ENCODE data around the gene RBM34.

The RBM34 gene

GRCh38 chr1:235152235-235152634 is 8.8 kb downstream of the RBM34 start:
- DNase-seq (ENCODE audit: low spot score): no peak

- DNase-seq (ENCODE audit: low spot score): no peak
Observed at GRCh38 chr1:235151033-235151432, 10.0 kb downstream of the RBM34 start.

GRCh38 chr1:235149824-235150223 is 11.2 kb downstream of the RBM34 start:
- DNase-seq (ENCODE audit: low spot score): no peak

- no peak for DNase-seq (ENCODE audit: low spot score)
Observed at GRCh38 chr1:235147269-235147668, 13.8 kb downstream of the RBM34 start.

- DNase-seq (ENCODE audit: low spot score): no peak
Observed at GRCh38 chr1:235145639-235146038, 15.4 kb downstream of the RBM34 start.

GRCh38 chr1:235142991-235143390 is 18.1 kb downstream of the RBM34 start:
- DNase-seq (ENCODE audit: low spot score): no peak

- DNase-seq (ENCODE audit: low spot score): no peak
Observed at GRCh38 chr1:235139315-235139714, 21.7 kb downstream of the RBM34 start.

GRCh38 chr1:235138821-235139220 is 22.2 kb downstream of the RBM34 start:
- no peak for DNase-seq (ENCODE audit: low spot score)

GRCh38 chr1:235136111-235136510 is 24.9 kb downstream of the RBM34 start:
- DNase-seq (ENCODE audit: low spot score): no peak

- no peak for DNase-seq (ENCODE audit: low spot score)
Observed at GRCh38 chr1:235134171-235134570, 26.9 kb downstream of the RBM34 start.

- no peak for DNase-seq (ENCODE audit: low spot score)
Observed at GRCh38 chr1:235133086-235133485, 28.0 kb downstream of the RBM34 start.

GRCh38 chr1:235131961-235132360 is 29.1 kb downstream of the RBM34 start:
- no peak for DNase-seq (ENCODE audit: low spot score)

GRCh38 chr1:235130766-235131270 is 30.2 kb downstream of the RBM34 start:
- no peak for DNase-seq (ENCODE audit: low spot score)

- no peak for DNase-seq (ENCODE audit: low spot score)
Observed at GRCh38 chr1:235129774-235130570, 31.1 kb downstream of the RBM34 start.

GRCh38 chr1:235128456-235129328 is 32.4 kb downstream of the RBM34 start, which contains the start of gene TOMM20:
TSS of gene TOMM20 (minus strand) at chr1:235128837. CDS start at chr1:235128715, 122 bp downstream.
- peak; percentile 98 for DNase-seq (ENCODE audit: low spot score)

- peak; percentile 22 for DNase-seq (ENCODE audit: low spot score)
Observed at GRCh38 chr1:235127732-235128455, 33.2 kb downstream of the RBM34 start.

- DNase-seq (ENCODE audit: low spot score): no peak
Observed at GRCh38 chr1:235127203-235127602, 33.8 kb downstream of the RBM34 start.

- no peak for DNase-seq (ENCODE audit: low spot score)
Observed at GRCh38 chr1:235124665-235125064, 36.4 kb downstream of the RBM34 start.

- no peak for DNase-seq (ENCODE audit: low spot score)
Observed at GRCh38 chr1:235124111-235124510, 36.9 kb downstream of the RBM34 start.

- DNase-seq (ENCODE audit: low spot score): no peak
Observed at GRCh38 chr1:235122348-235122747, 38.7 kb downstream of the RBM34 start.

- DNase-seq (ENCODE audit: low spot score): no peak
Observed at GRCh38 chr1:235113183-235113917, 47.7 kb downstream of the RBM34 start.

Data from putamen (tissue), 1 donor.